ENCODE results near the gene CSNK1A1L. TPM values are rescaled to one million over a fixed set of nuclear protein-coding genes. Genes with fewer than 3 reads are reported as not detected.
"Not testable (repeated sequence)": the region's sequence is repeated elsewhere in the genome, so short reads cannot be mapped to it uniquely, and the experiment has no call there.

The CSNK1A1L gene
- total RNA-seq, 1 donor from 2014 or later, result not detected

DNA sequence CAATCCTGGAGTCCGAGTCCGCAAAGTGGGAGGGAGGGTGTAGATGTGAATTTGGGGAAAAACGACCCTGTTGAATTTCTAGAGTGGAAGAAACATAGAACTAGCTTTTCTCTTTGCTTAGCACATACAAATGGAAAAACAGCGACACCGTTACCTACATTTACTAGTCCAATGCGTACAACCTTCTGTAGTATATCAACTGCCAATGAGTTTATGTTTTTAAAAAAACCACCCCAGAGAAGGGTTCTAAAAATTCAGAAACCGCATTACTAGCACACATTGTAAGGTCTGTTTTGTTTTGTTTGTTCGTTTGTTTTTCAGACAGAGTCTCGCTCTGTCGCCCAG is 45.6 kb downstream of the CSNK1A1L start:
- Histone ChIP-seq H3K27me3 (ENCODE audit: control insufficient read depth, insufficient read depth, low read length) (no peaks in the 10 kb centered on the region), H3K4me3 (ENCODE audit: low read depth, low read length) (peak overlapping the region; percentile 89), H3K36me3 (ENCODE audit: control insufficient read depth, insufficient read depth, low read length) (peaks cover 4% of the 10 kb centered on the region)
- TF ChIP-seq, protein P1, sequence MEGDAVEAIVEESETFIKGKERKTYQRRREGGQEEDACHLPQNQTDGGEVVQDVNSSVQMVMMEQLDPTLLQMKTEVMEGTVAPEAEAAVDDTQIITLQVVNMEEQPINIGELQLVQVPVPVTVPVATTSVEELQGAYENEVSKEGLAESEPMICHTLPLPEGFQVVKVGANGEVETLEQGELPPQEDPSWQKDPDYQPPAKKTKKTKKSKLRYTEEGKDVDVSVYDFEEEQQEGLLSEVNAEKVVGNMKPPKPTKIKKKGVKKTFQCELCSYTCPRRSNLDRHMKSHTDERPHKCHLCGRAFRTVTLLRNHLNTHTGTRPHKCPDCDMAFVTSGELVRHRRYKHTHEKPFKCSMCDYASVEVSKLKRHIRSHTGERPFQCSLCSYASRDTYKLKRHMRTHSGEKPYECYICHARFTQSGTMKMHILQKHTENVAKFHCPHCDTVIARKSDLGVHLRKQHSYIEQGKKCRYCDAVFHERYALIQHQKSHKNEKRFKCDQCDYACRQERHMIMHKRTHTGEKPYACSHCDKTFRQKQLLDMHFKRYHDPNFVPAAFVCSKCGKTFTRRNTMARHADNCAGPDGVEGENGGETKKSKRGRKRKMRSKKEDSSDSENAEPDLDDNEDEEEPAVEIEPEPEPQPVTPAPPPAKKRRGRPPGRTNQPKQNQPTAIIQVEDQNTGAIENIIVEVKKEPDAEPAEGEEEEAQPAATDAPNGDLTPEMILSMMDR (IDR thresholded peaks at IDR 0.05; ENCODE audit: insufficient read depth, low read length, severe bottlenecking), result no peak
- no peak for FAIRE-seq
- DNase-seq (ENCODE audit: low read depth), result no peak

DNA sequence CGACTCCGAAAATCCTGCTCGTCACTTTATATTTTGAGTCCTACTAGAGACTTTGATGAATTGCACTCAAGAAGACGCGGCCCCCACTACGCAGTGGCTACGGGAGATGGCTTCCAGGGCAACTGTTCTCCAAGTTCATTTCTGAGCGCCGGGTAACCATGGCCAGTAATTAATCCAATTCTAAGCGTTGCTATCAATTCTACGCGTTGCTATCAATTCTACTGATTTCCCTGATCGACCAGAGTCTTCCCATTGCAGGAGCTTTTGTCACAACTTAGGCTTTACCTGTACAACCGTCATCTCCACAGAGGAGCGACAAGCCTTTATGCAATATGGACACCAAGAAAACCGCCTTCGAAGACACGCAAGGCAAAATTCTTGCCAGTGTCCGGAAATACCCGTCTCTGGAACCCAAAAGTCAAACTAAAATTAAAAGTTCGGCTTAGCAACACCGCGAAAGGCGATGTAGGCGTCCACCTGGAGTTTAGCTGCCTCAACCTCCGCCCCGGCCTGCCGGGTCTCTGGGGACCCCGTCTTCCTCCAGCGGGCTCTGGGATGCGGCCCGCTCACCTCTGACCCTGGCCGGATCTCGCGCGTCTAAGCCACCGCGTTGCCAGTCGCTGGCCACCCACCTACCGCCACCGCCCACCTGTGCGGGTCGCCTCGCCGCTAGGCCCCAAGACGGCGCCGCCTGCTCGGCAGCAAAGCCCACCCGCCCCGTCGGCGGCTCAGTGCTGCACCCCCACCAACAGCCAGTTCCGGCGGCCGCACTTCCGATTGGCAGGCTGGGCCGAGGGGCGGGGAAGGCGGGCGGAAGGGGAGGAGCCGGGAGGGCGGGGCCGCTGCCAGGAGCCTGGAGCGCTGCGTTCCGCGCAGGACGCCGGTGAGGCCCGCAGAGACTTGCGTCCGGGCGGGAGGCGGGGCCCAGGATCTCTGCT is 46.3 kb downstream of the CSNK1A1L start, which contains the start of gene SUPT20H:
Gene SUPT20H, minus strand, starts transcription at position 779 of the 938 bp plus-strand sequence. CDS start 8,198 bp downstream, outside the sequence.
- FAIRE-seq (no peak), DNase-seq (ENCODE audit: low read depth) (peak; percentile 77)
- TF ChIP-seq, protein P1 (IDR thresholded peaks at IDR 0.05; ENCODE audit: insufficient read depth, low read length, severe bottlenecking), result no peak
- no peaks in the 10 kb centered on the region for H3K27me3 ChIP-seq (ENCODE audit: control insufficient read depth, insufficient read depth, low read length)
- H3K36me3 ChIP-seq (ENCODE audit: control insufficient read depth, insufficient read depth, low read length), result peaks cover 4% of the 10 kb centered on the region
- H3K4me3 ChIP-seq (ENCODE audit: low read depth, low read length), result peak within 1 kb of the TSS; percentile 89

DNA sequence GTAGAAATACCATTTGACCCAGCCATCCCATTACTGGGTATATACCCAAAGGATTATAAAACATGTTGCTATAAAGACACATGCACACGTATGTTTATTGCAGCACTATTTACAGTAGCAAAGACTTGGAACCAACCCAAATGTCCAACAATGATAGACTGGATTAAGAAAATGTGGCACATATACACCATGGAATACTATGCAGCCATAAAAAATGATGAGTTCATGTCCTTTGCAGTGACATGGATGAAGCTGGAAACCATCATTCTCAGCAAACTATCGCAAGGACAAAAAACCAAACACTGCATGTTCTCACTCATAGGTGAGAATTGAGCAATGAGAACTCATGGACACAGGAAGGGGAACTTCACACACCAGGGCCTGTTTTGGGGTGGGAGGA is 49.2 kb downstream of the CSNK1A1L start:
- H3K27me3 ChIP-seq (ENCODE audit: control insufficient read depth, insufficient read depth, low read length); DNase-seq (ENCODE audit: low read depth); FAIRE-seq; H3K36me3 ChIP-seq (ENCODE audit: control insufficient read depth, insufficient read depth, low read length); H3K4me3 ChIP-seq (ENCODE audit: low read depth, low read length): not testable (repeated sequence)

Other genes starting within 250 kb of the CSNK1A1L start
- gene SMAD9, start 185.4 kb downstream of the CSNK1A1L start, total RNA-seq, result 0.79 and 2.8 TPM in 2 replicates
- gene ALG5, start 106.3 kb downstream of the CSNK1A1L start, total RNA-seq, result 49.3 and 57.9 TPM in 2 replicates
- gene EXOSC8, start 104.9 kb downstream of the CSNK1A1L start, total RNA-seq, result 36.3 and 62.1 TPM in 2 replicates
- gene SUPT20H, start 46.0 kb downstream of the CSNK1A1L start, total RNA-seq, result 28.7 and 33.8 TPM in 2 replicates

Data from bronchial epithelial cell (primary cell).